Body of pancreas (tissue), 4 donors: ENCODE measurements around the gene HOXC5. TPM values are rescaled to one million over a fixed set of nuclear protein-coding genes. Genes with fewer than 3 reads are reported as not detected.
A peak's percentile ranks its signal among the peaks of the same experiment; 100 is the strongest.

Source experiments
- ATAC-seq: fragments of 150-250 bp; one replicate; pipeline ENCODE4 v1.9.1; 2016
- DNase-seq, 4 donors: peaks; one replicate each; pipeline ENCODE4 v3.0.0-alpha.2; 2019
- H3K27ac ChIP-seq, 4 donors: fragments of 200-600 bp; sonication (generic); 1 replicate in 3 of 4; 2 replicates in 1 of 4; pipeline versions ENCODE4 v1.5.1 to v1.6.1; 2016 to 2019; ENCODE audit warnings: mild to moderate bottlenecking in 1 of 4, mixed read lengths in 1 of 4, moderate library complexity in 1 of 4
- H3K27me3 ChIP-seq, 2 donors: fragments of 200-600 bp; sonication (generic); one replicate each; pipeline ENCODE4 v1.6.0; 2016; ENCODE audit warnings: mild to moderate bottlenecking in 1 of 2
- H3K36me3 ChIP-seq, 2 donors: fragments of 200-600 bp; sonication (generic); replicated peaks in 1 of 2; 2 replicates each; pipeline ENCODE4 v1.5.1; 2016; ENCODE audit warnings: low read depth in 2 of 2; ENCODE audit not compliant: insufficient read depth in 1 of 2
- H3K4me1 ChIP-seq: fragments of 200-600 bp; sonication (generic); one replicate; pipeline ENCODE4 v1.6.0; 2016
- H3K4me3 ChIP-seq, 2 donors: fragments of 200-600 bp; sonication (generic); 1 replicate in 1 of 2; 2 replicates in 1 of 2; pipeline ENCODE4 v1.5.1; 2016 to 2019
- H3K9me3 ChIP-seq, 3 donors: fragments of 200-600 bp; sonication (generic); 1 replicate in 2 of 3; 2 replicates in 1 of 3; pipeline ENCODE4 v1.5.1; 2016
- CTCF ChIP-seq, 7 experiments: fragments of 450-650 bp in 4 of 7; fragments of 200-600 bp in 3 of 7; sonication (generic) in 3 of 7; IDR thresholded peaks; one replicate each; pipeline ENCODE4 v1.5.1; 2016 to 2019; ENCODE audit warnings: antibody characterized with exemption in 7 of 7
- POLR2A ChIP-seq, 3 donors: fragments of 450-650 bp; IDR thresholded peaks; one replicate each; pipeline ENCODE4 v1.6.1; 2016; ENCODE audit warnings: antibody characterized with exemption in 3 of 3, mild to moderate bottlenecking in 2 of 3
- WGBS, 2 donors: methylation state at CpG; one replicate each; pipeline ENCODE4 v1.1.5; 2017; 5-methylcytosine and 5-hydroxymethylcytosine counted together
- intact Hi-C: fragments of 100-400 bp; cut with DNase I; formaldehyde crosslinking; loops from one replicate; pipeline ENCODE4 v1.15.1; 2023
- total RNA-seq, 2 donors: library from RNA; depleted of rRNA; stranded (reverse); fragments of >200 nt; gene quantifications; one replicate each; pipeline ENCODE4 v1.1.0, GENCODE V29; 2016

Gene HOXC5
- total RNA-seq, 2 donors from 2014 or later: not detected

DNA sequence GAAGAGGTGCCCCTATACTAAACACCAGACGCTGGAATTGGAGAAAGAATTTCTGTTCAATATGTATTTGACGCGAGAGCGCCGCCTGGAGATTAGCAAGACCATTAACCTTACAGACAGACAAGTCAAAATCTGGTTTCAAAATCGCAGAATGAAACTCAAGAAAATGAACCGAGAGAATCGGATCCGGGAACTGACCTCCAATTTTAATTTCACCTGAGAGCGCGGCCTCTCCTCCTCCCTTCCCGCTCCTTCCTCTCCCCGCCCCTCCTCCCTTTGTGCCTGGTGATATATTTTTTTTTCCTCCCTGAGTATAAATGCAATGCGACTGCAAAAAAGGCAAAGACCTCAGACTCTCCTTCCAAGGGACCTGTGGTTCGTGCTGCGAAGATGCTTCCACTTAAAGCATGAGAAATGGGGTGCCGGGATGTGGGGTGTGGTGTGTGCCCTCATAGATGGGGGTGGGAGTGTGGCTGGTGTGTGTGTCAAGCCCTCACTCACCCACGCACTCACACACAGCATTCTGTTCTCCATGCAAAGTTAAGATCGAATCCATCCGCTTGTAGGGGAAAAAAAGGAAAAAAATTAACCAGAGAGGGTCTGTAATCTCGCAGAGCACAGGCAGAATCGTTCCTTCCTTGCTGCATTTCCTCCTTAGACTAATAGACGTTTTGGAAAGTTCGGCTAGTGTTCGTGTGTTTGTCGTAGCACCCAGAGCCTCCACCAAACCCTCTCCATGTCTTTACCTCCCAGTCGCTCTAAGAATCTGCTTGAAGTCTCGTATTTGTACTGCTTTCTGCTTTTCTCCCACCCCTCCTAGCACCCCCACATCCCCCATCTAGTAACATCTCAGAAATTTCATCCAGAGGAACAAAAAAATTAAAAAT, 43.4 kb upstream of the HOXC5 start:
- intact Hi-C loops: no loop called here
- WGBS, 2 donors: 4 to 9% methylated on average over 28 of the region's 28 CpGs
- TF ChIP-seq POLR2A (IDR thresholded peaks at IDR 0.05): no peak
- peak in 5 of 7 experiments; percentile 11 to 40 (median 37) for TF ChIP-seq CTCF (IDR thresholded peaks at IDR 0.05)
- no peaks in the 10 kb centered on the region for H3K36me3 ChIP-seq
- H3K9me3 ChIP-seq: no peaks in the 10 kb centered on the region
- H3K4me3 ChIP-seq: no peak overlapping the region
- peak in 2 of 4 donors; percentile 45 to 52 for DNase-seq
- peaks cover 6 to 78% of the 10 kb centered on the region in 2 donors for H3K27me3 ChIP-seq
- no peak for ATAC-seq
- no peak overlapping the region for H3K27ac ChIP-seq
- H3K4me1 ChIP-seq: peaks cover 34% of the 10 kb centered on the region

DNA sequence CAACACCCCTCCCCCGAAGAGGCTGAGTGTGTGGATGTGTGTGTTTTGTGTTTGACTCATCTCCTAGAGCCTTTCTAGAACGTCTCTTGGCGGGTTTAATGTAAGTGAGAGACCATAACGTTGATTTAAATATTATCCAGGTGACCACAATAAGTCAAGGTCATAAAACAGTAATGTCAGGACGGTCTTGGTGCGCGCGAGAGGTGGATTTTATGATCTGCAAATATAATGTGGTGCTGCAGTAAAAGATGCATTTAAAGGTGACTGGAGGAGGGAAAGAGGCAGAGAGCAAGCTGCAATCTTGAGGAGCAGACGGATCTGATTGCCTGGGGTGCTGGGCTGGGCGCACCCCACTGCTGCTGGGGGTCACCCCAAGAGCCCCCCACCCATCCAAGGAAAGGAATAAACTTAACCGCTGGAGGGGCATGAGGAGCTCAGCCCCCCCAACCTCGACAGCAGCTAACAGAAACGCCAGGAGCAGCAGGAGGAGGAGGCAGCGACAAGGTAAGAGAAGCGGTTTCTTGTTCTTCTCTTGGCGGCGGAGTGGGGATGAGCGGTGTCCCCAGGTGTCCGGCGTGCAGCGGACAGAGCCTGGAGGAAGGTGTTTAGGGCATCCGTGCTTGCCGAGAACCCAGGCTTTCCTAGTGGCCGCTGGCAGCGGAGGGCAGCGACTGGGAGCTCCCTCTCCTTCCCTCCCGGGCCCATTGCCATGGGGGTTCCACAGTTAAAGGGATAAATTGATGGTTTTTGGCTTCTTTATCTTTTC, 42.4 kb upstream of the HOXC5 start:
- Histone ChIP-seq H3K4me1 (peaks cover 37% of the 10 kb centered on the region), H3K9me3 (no peaks in the 10 kb centered on the region), H3K27ac (no peak overlapping the region), H3K27me3 (peaks cover 6 to 81% of the 10 kb centered on the region in 2 donors), H3K36me3 (no peaks in the 10 kb centered on the region), H3K4me3 (no peak overlapping the region)
- intact Hi-C loops: no loop called here
- ATAC-seq (no peak), DNase-seq (no peak)
- WGBS, 2 donors: 4 to 8% methylated on average over 17 to 27 of the region's 27 CpGs
- TF ChIP-seq CTCF (IDR thresholded peaks at IDR 0.05): no peak
- TF ChIP-seq POLR2A (IDR thresholded peaks at IDR 0.05): no peak

DNA sequence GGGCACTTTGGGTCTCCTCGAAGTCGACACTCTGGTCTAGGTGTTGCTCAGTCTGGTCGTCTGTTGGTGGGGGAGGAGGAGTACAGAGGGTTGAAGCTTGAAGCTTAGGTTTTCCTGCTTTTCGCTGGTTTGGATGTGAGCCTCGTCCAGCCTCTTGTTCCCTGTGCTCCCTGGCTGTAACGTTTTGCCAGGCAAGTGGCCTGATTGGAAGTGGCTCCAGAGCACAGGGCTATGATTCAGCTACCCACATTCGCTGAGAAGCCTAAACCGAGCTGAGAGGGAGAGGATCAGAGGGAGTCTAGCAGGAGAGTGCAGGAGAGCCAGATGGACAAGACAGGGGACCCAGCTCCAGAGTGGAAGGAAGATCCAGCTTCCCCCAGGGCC, 41.8 kb upstream of the HOXC5 start:
- no peak for DNase-seq
- Histone ChIP-seq H3K4me1 (peaks cover 37% of the 10 kb centered on the region), H3K9me3 (no peaks in the 10 kb centered on the region), H3K4me3 (no peak overlapping the region), H3K27me3 (peaks cover 6 to 80% of the 10 kb centered on the region in 2 donors), H3K36me3 (no peaks in the 10 kb centered on the region), H3K27ac (no peak overlapping the region)
- intact Hi-C loops: no loop called here
- TF ChIP-seq CTCF (IDR thresholded peaks at IDR 0.05): no peak
- TF ChIP-seq POLR2A (IDR thresholded peaks at IDR 0.05): no peak
- ATAC-seq: no peak
- WGBS, 2 donors: 4 to 12% methylated on average over 6 to 8 of the region's 8 CpGs

GRCh38 chr12:53992377-53992889, 40.4 kb upstream of the HOXC5 start:
- intact Hi-C loops: no loop called here
- WGBS, 2 donors: 36 to 48% methylated on average over 7 of the region's 7 CpGs
- ATAC-seq (no peak), DNase-seq (no peak)
- TF ChIP-seq CTCF (IDR thresholded peaks at IDR 0.05) (no peak), POLR2A (IDR thresholded peaks at IDR 0.05) (no peak)
- Histone ChIP-seq H3K36me3 (no peaks in the 10 kb centered on the region), H3K27ac (no peak overlapping the region), H3K4me3 (no peak overlapping the region), H3K9me3 (no peaks in the 10 kb centered on the region), H3K4me1 (peaks cover 37% of the 10 kb centered on the region), H3K27me3 (peaks cover 6 to 80% of the 10 kb centered on the region in 2 donors)
